Tongue (tissue), 2 donors: Measurements from ENCODE around the gene A1BG. TPM values are rescaled to one million over a fixed set of nuclear protein-coding genes. Genes with fewer than 3 reads are reported as not detected.
A peak's percentile ranks its signal among the peaks of the same experiment; 100 is the strongest.

Experiments
- DNase-seq: peaks from one replicate; pipeline ENCODE4 v3.0.0-alpha.2; 2015
- total RNA-seq: library from RNA; depleted of rRNA; stranded (reverse); fragments of >200 nt; gene quantifications from one replicate; pipeline ENCODE4 v1.2.3, GENCODE V29; 2014

The A1BG gene
- total RNA-seq, 1 donor from 2014 or later = 5.7 TPM

- no peak for DNase-seq
These were observed 16.5 kb downstream of the A1BG start for GRCh38 chr19:58336820-58337219.

- DNase-seq = no peak
These were observed 17.1 kb downstream of the A1BG start for GRCh38 chr19:58336216-58336615.

- DNase-seq = no peak
These were observed 17.7 kb downstream of the A1BG start for GRCh38 chr19:58335630-58336029.

GRCh38 chr19:58334691-58335249 lies 18.5 kb downstream of the A1BG start:
- DNase-seq = no peak

- DNase-seq = no peak
These were observed 20.6 kb downstream of the A1BG start for GRCh38 chr19:58332697-58333096.

GRCh38 chr19:58330458-58330857 lies 22.8 kb downstream of the A1BG start:
- peak; percentile 50 for DNase-seq

GRCh38 chr19:58328999-58329398 lies 24.3 kb downstream of the A1BG start:
- no peak for DNase-seq

- DNase-seq = peak; percentile 98
These were observed 26.2 kb downstream of the A1BG start, which contains the start of gene ZSCAN22 for GRCh38 chr19:58326914-58327726. TSS of gene ZSCAN22 (plus strand) at chr19:58326994. CDS start at chr19:58334803, 7,809 bp downstream.

- no peak for DNase-seq
These were observed 26.8 kb downstream of the A1BG start for GRCh38 chr19:58326501-58326913.

- DNase-seq = no peak
These were observed 27.8 kb downstream of the A1BG start for GRCh38 chr19:58325311-58326022.

- DNase-seq = no peak
These were observed 34.1 kb downstream of the A1BG start for GRCh38 chr19:58319241-58319640.

GRCh38 chr19:58318297-58318696 lies 35.0 kb downstream of the A1BG start:
- no peak for DNase-seq

GRCh38 chr19:58317476-58318072 lies 35.7 kb downstream of the A1BG start:
- peak; percentile 73 for DNase-seq

GRCh38 chr19:58315580-58315979 lies 37.7 kb downstream of the A1BG start:
- no peak for DNase-seq

GRCh38 chr19:58311345-58311865 lies 41.9 kb downstream of the A1BG start:
- no peak for DNase-seq

GRCh38 chr19:58310685-58311084 lies 42.6 kb downstream of the A1BG start:
- DNase-seq = peak; percentile 34

- DNase-seq = no peak
These were observed 45.6 kb downstream of the A1BG start for GRCh38 chr19:58307736-58308135.

- DNase-seq = no peak
These were observed 47.4 kb downstream of the A1BG start for GRCh38 chr19:58305932-58306323.

GRCh38 chr19:58305065-58305931 lies 48.0 kb downstream of the A1BG start, which contains the start of gene ERVK3-1:
TSS of gene ERVK3-1 (plus strand) at chr19:58305377. CDS start at chr19:58312169, 6,792 bp downstream.
- peak; percentile 98 for DNase-seq

- no peak for DNase-seq
These were observed 48.6 kb downstream of the A1BG start for GRCh38 chr19:58304748-58305064.

- no peak for DNase-seq
These were observed 49.0 kb downstream of the A1BG start for GRCh38 chr19:58304255-58304654.

GRCh38 chr19:58300620-58301019 lies 52.7 kb downstream of the A1BG start:
- no peak for DNase-seq
